Glutamatergic neuron (in vitro differentiated cells): ENCODE data around the gene ABHD12. TPM values are rescaled to one million over a fixed set of nuclear protein-coding genes. Genes with fewer than 3 reads are reported as not detected.

Experiments used
- DNase-seq: peaks from one replicate; pipeline ENCODE4 v3.0.0; 2022
- H3K27ac Mint-ChIP-seq: one replicate; pipeline ENCODE4 v1.8.0; 2020; ENCODE audit warnings: mild to moderate bottlenecking, mixed read lengths, inconsistent platforms; ENCODE audit not compliant: unreplicated experiment
- H3K27me3 Mint-ChIP-seq: one replicate; pipeline ENCODE4 v1.8.0; 2020; ENCODE audit warnings: mild to moderate bottlenecking, moderate library complexity, mixed read lengths, inconsistent platforms; ENCODE audit not compliant: unreplicated experiment
- H3K36me3 Mint-ChIP-seq: one replicate; pipeline ENCODE4 v1.8.0; 2020; ENCODE audit warnings: mild to moderate bottlenecking, mixed read lengths, inconsistent platforms; ENCODE audit not compliant: unreplicated experiment
- H3K4me1 Mint-ChIP-seq: one replicate; pipeline ENCODE4 v1.8.0; 2020; ENCODE audit warnings: mild to moderate bottlenecking, low read depth, mixed read lengths, inconsistent platforms; ENCODE audit not compliant: unreplicated experiment
- H3K4me3 Mint-ChIP-seq: one replicate; pipeline ENCODE4 v1.8.0; 2020; ENCODE audit warnings: mild to moderate bottlenecking, mixed read lengths, inconsistent platforms; ENCODE audit not compliant: unreplicated experiment
- H3K9me3 Mint-ChIP-seq: one replicate; pipeline ENCODE4 v1.8.0; 2020; ENCODE audit warnings: mild to moderate bottlenecking, moderate library complexity, mixed read lengths, inconsistent platforms; ENCODE audit not compliant: unreplicated experiment
- total RNA-seq: library from RNA; stranded (reverse); fragmentation: NEBNext Ultra II Directional; extraction: Animal tissue kit (Norgen Biotek cat#: 25700); gene quantifications from one replicate; pipeline ENCODE4 v1.2.1, GENCODE V29; 2021; ENCODE audit not compliant: unreplicated experiment
- TF ChIP-seq, protein P1 (sequence below): fragments of 200-600 bp; sonication (generic); IDR thresholded peaks from one replicate; pipeline ENCODE4 v1.5.0; 2021; ENCODE audit not compliant: partially characterized antibody, unreplicated experiment

Gene ABHD12
- total RNA-seq, 1 donor from 2014 or later, result 101 TPM

DNA sequence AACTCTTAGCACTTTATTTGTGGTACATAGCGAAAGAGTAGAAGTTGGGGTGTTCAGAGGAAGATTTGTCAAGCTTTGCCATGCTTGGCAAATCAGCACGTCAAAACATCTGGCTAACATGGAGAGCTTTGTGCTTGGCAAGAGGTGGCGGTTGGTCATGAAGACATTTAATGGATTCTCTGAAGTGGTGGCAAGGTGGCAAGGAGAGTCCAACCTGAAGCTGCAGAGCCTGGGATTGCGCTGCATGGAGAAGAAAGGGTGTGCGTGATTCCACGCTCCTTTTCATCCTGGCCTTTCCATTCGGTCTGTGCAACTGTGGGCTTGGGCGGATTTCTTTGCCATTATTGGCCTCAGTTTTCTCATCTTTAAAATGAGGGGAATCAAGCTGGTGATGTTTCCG lies 139.6 kb downstream of the ABHD12 start:
- peaks cover 15% of the 10 kb centered on the region for H3K27me3 Mint-ChIP-seq
- H3K36me3 Mint-ChIP-seq, result no peaks in the 10 kb centered on the region
- H3K27ac Mint-ChIP-seq, result peak overlapping the region; percentile 60
- H3K4me1 Mint-ChIP-seq, result peaks cover 50% of the 10 kb centered on the region
- H3K4me3 Mint-ChIP-seq, result peak overlapping the region; percentile 94
- DNase-seq, result no peak
- TF ChIP-seq, protein P1, sequence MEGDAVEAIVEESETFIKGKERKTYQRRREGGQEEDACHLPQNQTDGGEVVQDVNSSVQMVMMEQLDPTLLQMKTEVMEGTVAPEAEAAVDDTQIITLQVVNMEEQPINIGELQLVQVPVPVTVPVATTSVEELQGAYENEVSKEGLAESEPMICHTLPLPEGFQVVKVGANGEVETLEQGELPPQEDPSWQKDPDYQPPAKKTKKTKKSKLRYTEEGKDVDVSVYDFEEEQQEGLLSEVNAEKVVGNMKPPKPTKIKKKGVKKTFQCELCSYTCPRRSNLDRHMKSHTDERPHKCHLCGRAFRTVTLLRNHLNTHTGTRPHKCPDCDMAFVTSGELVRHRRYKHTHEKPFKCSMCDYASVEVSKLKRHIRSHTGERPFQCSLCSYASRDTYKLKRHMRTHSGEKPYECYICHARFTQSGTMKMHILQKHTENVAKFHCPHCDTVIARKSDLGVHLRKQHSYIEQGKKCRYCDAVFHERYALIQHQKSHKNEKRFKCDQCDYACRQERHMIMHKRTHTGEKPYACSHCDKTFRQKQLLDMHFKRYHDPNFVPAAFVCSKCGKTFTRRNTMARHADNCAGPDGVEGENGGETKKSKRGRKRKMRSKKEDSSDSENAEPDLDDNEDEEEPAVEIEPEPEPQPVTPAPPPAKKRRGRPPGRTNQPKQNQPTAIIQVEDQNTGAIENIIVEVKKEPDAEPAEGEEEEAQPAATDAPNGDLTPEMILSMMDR, result no peak
- peaks cover 25% of the 10 kb centered on the region for H3K9me3 Mint-ChIP-seq

DNA sequence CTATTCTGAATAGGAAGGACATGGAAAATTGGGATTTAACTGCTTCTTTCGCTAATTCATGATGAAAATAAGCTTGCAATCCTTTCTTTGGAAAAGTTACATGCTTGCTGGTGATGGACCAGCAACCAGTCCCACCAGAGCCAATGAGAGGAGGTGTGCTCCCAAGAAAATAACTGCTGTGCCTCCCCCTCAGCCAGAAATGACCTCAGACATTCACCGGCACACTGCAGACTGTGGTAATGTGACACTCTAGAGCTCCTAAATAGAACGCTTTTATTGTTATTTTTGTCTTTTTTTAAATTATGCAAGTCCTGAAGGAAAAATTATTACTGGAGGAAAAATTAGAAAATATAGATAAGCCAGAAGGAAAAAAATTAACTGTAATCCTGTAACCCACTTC lies 140.1 kb downstream of the ABHD12 start:
- peaks cover 26% of the 10 kb centered on the region for H3K9me3 Mint-ChIP-seq
- peaks cover 52% of the 10 kb centered on the region for H3K4me1 Mint-ChIP-seq
- no peaks in the 10 kb centered on the region for H3K36me3 Mint-ChIP-seq
- peak overlapping the region; percentile 43 for H3K27ac Mint-ChIP-seq
- DNase-seq, result no peak
- H3K27me3 Mint-ChIP-seq, result peaks cover 16% of the 10 kb centered on the region
- peak overlapping the region; percentile 94 for H3K4me3 Mint-ChIP-seq
- TF ChIP-seq, protein P1, result no peak

Other genes starting within 250 kb of the ABHD12 start
- gene ENTPD6, start 195.1 kb downstream of the ABHD12 start, total RNA-seq, result 191 TPM
- 295 TPM for gene PYGB, start 142.8 kb downstream of the ABHD12 start, total RNA-seq
- gene GINS1, start 16.8 kb upstream of the ABHD12 start, total RNA-seq, result 5.3 TPM
- gene NINL, start 194.7 kb upstream of the ABHD12 start, total RNA-seq, result 86.8 TPM
- 1.4 TPM for gene NANP, start 233.2 kb upstream of the ABHD12 start, total RNA-seq